Activated CD8-positive, alpha-beta T cell treated with anti-CD3 and anti-CD28 coated beads, Interleukin-2, amount 10 ng/mL, durations not matched to agents 7 days and 5 days (primary cell): ENCODE results near the gene NUP188. TPM values are rescaled to one million over a fixed set of nuclear protein-coding genes. Genes with fewer than 3 reads are reported as not detected.
A peak's percentile ranks its signal among the peaks of the same experiment; 100 is the strongest.
"Not testable (repeated sequence)": the region's sequence is repeated elsewhere in the genome, so short reads cannot be mapped to it uniquely, and the experiment has no call there.

Experiments used
- ATAC-seq: fragments of 150-1000 bp; cut with Tn5 transposase; one replicate; pipeline ENCODE4 v1.10.0; 2021; ENCODE audit warnings: moderate library complexity
- CTCF ChIA-PET: fragments of 350-600 bp; sonication (Branson Sonifier 250); formaldehyde crosslinking; loops from one replicate; lab custom pipeline; 2021; ENCODE audit warnings: antibody characterized with exemption; lab: Charles Lee
- POLR2A ChIA-PET: fragments of 350-600 bp; sonication (Branson Sonifier 250); formaldehyde crosslinking; loops from one replicate; lab custom pipeline; 2021; ENCODE audit warnings: antibody characterized with exemption; lab: Charles Lee
- DNase-seq: peaks from one replicate; pipeline ENCODE4 v3.0.0-alpha.2; 2020
- H3K27ac Mint-ChIP-seq: one replicate; pipeline ENCODE4 v1.8.0; 2021; ENCODE audit warnings: mild to moderate bottlenecking, mixed read lengths
- H3K27me3 Mint-ChIP-seq: one replicate; pipeline ENCODE4 v1.8.0; 2021; ENCODE audit warnings: low read depth, mixed read lengths
- H3K36me3 Mint-ChIP-seq: one replicate; pipeline ENCODE4 v1.8.0; 2021; ENCODE audit warnings: low read depth, mixed read lengths
- H3K4me1 Mint-ChIP-seq: one replicate; pipeline ENCODE4 v1.8.0; 2021; ENCODE audit warnings: low read depth, mixed read lengths
- H3K4me3 Mint-ChIP-seq: one replicate; pipeline ENCODE4 v1.8.0; 2021; ENCODE audit warnings: mild to moderate bottlenecking, mixed read lengths
- H3K9me3 Mint-ChIP-seq: one replicate; pipeline ENCODE4 v1.8.0; 2022; ENCODE audit warnings: mixed read lengths; ENCODE audit not compliant: insufficient read depth
- total RNA-seq, 2 experiments: library from RNA; stranded (reverse); gene quantifications; one replicate each; pipeline ENCODE4 v1.2.3, GENCODE V29; 2021

The NUP188 gene
- total RNA-seq, 2 experiments from 2014 or later = 83.8 to 85.2 TPM

- no peak for ATAC-seq
- Mint-ChIP-seq H3K4me1 (peaks cover 33% of the 10 kb centered on the region), H3K36me3 (no peaks in the 10 kb centered on the region), H3K4me3 (peak overlapping the region; percentile 89), H3K9me3 (no peaks in the 10 kb centered on the region), H3K27me3 (no peaks in the 10 kb centered on the region), H3K27ac (peak overlapping the region; percentile 84)
- no peak for DNase-seq
- ChIA-PET CTCF (interaction anchor here (0.9 to 1.2 kb wide), 2 partner anchors 22 to 33 kb away, joined by 3 read pairs; no protein-coding TSS in a partner anchor), POLR2A (interaction anchor here (0.6 to 2.7 kb wide), 3 partner anchors 20 to 145 kb away, joined by 3 to 7 read pairs (median 4); no protein-coding TSS in a partner anchor)
Observed at GRCh38 chr9:129027224-129027684, 79.8 kb downstream of the NUP188 start.

DNA sequence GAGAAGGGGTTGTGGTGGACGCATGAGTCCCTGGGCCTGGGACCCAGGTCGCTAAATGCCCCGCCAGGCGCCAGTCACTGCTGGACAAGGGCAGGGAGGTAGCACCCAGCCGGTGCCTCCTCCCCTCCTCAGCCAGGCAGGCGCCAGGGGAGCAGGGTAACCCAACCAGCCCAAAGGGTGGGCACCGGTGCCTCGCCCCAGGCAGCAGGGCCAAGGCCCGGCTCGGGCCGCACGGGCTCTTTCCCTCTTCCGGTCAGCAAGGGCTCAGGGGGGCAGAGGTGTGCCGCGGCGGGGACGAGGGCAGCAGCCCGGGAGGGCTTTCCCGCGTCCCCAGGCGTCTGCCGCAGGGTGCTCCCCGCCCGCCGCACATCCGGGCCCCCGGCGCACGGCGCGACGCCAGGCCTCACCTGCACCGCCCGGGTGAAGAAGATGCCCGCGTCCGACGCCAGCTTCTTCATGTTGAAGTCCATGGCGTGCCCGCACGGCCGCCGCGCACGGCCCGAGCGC, 80.2 kb downstream of the NUP188 start:
- ATAC-seq (peak; percentile 78), DNase-seq (peak; percentile 78)
- Mint-ChIP-seq H3K27me3 (no peaks in the 10 kb centered on the region), H3K36me3 (no peaks in the 10 kb centered on the region), H3K27ac (peak overlapping the region; percentile 84), H3K4me1 (peaks cover 29% of the 10 kb centered on the region), H3K4me3 (peak overlapping the region; percentile 89), H3K9me3 (no peaks in the 10 kb centered on the region)
- POLR2A ChIA-PET = interaction anchor here (0.6 to 2.7 kb wide), 4 partner anchors 21 to 146 kb away, joined by 3 to 7 read pairs (median 4); partner anchors contain the start of genes KYAT1 and LRRC8A
- CTCF ChIA-PET = interaction anchor here (0.8 to 1.2 kb wide), 4 partner anchors 10 to 210 kb away, joined by 3 to 5 read pairs (median 4); partner anchors contain the start of gene ENDOG

GRCh38 chr9:129028192-129028966, 80.9 kb downstream of the NUP188 start, which contains the start of gene SH3GLB2:
TSS of gene SH3GLB2 (minus strand) at chr9:129028331. CDS start at chr9:129028154, 177 bp downstream.
- Mint-ChIP-seq H3K36me3 (no peaks in the 10 kb centered on the region), H3K9me3 (no peaks in the 10 kb centered on the region), H3K4me1 (peaks cover 26% of the 10 kb centered on the region), H3K4me3 (peak within 1 kb of the TSS; percentile 89), H3K27me3 (no peaks in the 10 kb centered on the region), H3K27ac (peak within 1 kb of the TSS; percentile 84)
- ChIA-PET POLR2A (interaction anchor here (0.9 to 2.7 kb wide), 3 partner anchors 21 to 147 kb away, joined by 3 to 7 read pairs (median 3); partner anchors contain the start of genes KYAT1 and LRRC8A), CTCF (interaction anchor here (0.8 to 1.2 kb wide), 5 partner anchors 9 to 596 kb away, joined by 3 to 5 read pairs (median 3); partner anchors contain the start of gene ENDOG)
- DNase-seq = peak; percentile 96
- peak; percentile 88 for ATAC-seq

- Mint-ChIP-seq H3K27me3 (no peaks in the 10 kb centered on the region), H3K36me3 (no peaks in the 10 kb centered on the region), H3K9me3 (no peaks in the 10 kb centered on the region), H3K4me1 (peaks cover 26% of the 10 kb centered on the region), H3K27ac (no peak overlapping the region), H3K4me3 (no peak overlapping the region)
- no peak for DNase-seq
- ChIA-PET POLR2A (interaction anchor here (0.6 kb wide), 1 partner anchor 927 kb away, joined by 3 read pairs; no protein-coding TSS in a partner anchor), CTCF (interaction anchor here (0.8 to 1.2 kb wide), 2 partner anchors 39 to 385 kb away, joined by 3 to 5 read pairs; no protein-coding TSS in a partner anchor)
- no peak for ATAC-seq
Observed at GRCh38 chr9:129030191-129030590, 82.7 kb downstream of the NUP188 start.

- ChIA-PET POLR2A (no interaction called here), CTCF (no interaction called here)
- H3K4me3 Mint-ChIP-seq = no peak overlapping the region
Observed at GRCh38 chr9:129031514-129031913, 84.0 kb downstream of the NUP188 start.

GRCh38 chr9:129032541-129033159, 85.2 kb downstream of the NUP188 start:
- DNase-seq (no peak), ATAC-seq (no peak)
- H3K4me1 Mint-ChIP-seq = peaks cover 30% of the 10 kb centered on the region
- no peaks in the 10 kb centered on the region for H3K9me3 Mint-ChIP-seq
- ChIA-PET POLR2A (no interaction called here), CTCF (interaction anchor here (1.1 kb wide), 1 partner anchor 99 kb away, joined by 3 read pairs; no protein-coding TSS in a partner anchor)
- no peaks in the 10 kb centered on the region for H3K36me3 Mint-ChIP-seq
- H3K27me3 Mint-ChIP-seq = no peaks in the 10 kb centered on the region
- H3K27ac Mint-ChIP-seq = no peak overlapping the region
- H3K4me3 Mint-ChIP-seq = no peak overlapping the region

More at GRCh38 chr9:129031514-129031913, 84.0 kb downstream of the NUP188 start:
- no peaks in the 10 kb centered on the region for H3K36me3 Mint-ChIP-seq
- peaks cover 30% of the 10 kb centered on the region for H3K4me1 Mint-ChIP-seq
- no peaks in the 10 kb centered on the region for H3K27me3 Mint-ChIP-seq
- H3K9me3 Mint-ChIP-seq = no peaks in the 10 kb centered on the region
- H3K27ac Mint-ChIP-seq = no peak overlapping the region
- ATAC-seq (no peak), DNase-seq (no peak)

GRCh38 chr9:129033216-129033615, 85.7 kb downstream of the NUP188 start:
- CTCF ChIA-PET = interaction anchor here (1.1 kb wide), 1 partner anchor 98 kb away, joined by 3 read pairs; no protein-coding TSS in a partner anchor
- POLR2A ChIA-PET = no interaction called here

GRCh38 chr9:129035838-129036237, 88.3 kb downstream of the NUP188 start:
- ChIA-PET POLR2A (interaction anchor here (1.3 kb wide), 1 partner anchor 45 kb away, joined by 5 read pairs; the partner anchor contains the start of gene DOLPP1), CTCF (interaction anchor here (1.0 to 1.7 kb wide), 4 partner anchors 38 to 218 kb away, joined by 3 to 7 read pairs (median 4); partner anchors contain the start of genes DOLPP1 and ENDOG)
- not testable (repeated sequence) for H3K36me3 Mint-ChIP-seq, H3K9me3 Mint-ChIP-seq, DNase-seq, H3K27me3 Mint-ChIP-seq, ATAC-seq
- H3K4me3 Mint-ChIP-seq = peak overlapping the region; percentile 98
- H3K27ac Mint-ChIP-seq = peak overlapping the region; percentile 79
- H3K4me1 Mint-ChIP-seq = peaks cover 31% of the 10 kb centered on the region

More at GRCh38 chr9:129033216-129033615, 85.7 kb downstream of the NUP188 start:
- H3K4me3 Mint-ChIP-seq = no peak overlapping the region
- no peaks in the 10 kb centered on the region for H3K27me3 Mint-ChIP-seq
- ATAC-seq (no peak), DNase-seq (no peak)
- peaks cover 36% of the 10 kb centered on the region for H3K4me1 Mint-ChIP-seq
- no peak overlapping the region for H3K27ac Mint-ChIP-seq
- H3K36me3 Mint-ChIP-seq = no peaks in the 10 kb centered on the region
- no peaks in the 10 kb centered on the region for H3K9me3 Mint-ChIP-seq

DNA sequence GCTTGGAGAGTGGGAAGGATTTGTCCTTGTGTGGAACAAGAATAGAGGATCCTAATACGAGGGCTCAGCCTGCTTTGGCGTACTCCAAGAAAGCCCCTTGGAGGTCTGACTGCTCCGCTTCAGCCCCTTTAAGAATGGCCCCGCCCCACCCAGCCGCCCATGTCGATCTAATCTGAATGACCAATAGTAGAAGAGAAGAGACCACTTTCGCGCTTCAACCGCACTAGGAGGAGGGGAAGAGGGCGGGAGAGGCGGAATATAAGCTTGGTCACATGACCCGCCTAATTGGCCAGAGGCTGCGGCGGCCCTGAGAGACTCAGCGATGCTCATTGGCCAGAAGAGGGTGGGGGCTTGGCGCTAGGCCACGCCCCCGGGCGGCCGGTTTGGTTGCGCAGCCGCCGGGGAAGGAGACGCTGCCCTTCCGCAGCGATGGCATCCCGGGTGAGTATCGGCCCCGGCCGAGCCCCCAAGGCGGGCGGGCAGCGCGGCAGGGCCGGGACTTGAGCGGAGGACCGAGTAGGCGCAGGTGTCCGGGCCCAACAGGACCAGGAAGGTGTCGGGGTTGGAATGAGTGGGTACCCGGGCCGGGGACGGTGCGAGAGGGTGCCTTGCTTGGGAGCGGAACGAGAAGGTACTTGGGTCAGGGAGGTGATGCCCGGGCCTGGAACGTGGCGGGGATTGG, 88.9 kb downstream of the NUP188 start, which contains the start of gene MIGA2:
Gene MIGA2, plus strand, starts transcription at position 386 of the 682 bp plus-strand sequence. CDS start 3,969 bp downstream, outside the sequence.
- H3K36me3 Mint-ChIP-seq = peaks cover 2% of the 10 kb centered on the region
- H3K27me3 Mint-ChIP-seq = no peaks in the 10 kb centered on the region
- no peaks in the 10 kb centered on the region for H3K9me3 Mint-ChIP-seq
- H3K4me1 Mint-ChIP-seq = peaks cover 31% of the 10 kb centered on the region
- ATAC-seq (peak; percentile 99), DNase-seq (peak; percentile 98)
- CTCF ChIA-PET = interaction anchor here (0.7 to 1.7 kb wide), 5 partner anchors 38 to 219 kb away, joined by 3 to 7 read pairs (median 4); partner anchors contain the start of genes DOLPP1 and ENDOG
- peak within 1 kb of the TSS; percentile 79 for H3K27ac Mint-ChIP-seq
- POLR2A ChIA-PET = interaction anchor here (1.3 kb wide), 1 partner anchor 45 kb away, joined by 5 read pairs; the partner anchor contains the start of gene DOLPP1
- peak within 1 kb of the TSS; percentile 98 for H3K4me3 Mint-ChIP-seq
